Naive thymus-derived CD8-positive, alpha-beta T cell (primary cell): ENCODE results near the gene AMN. TPM values are rescaled to one million over a fixed set of nuclear protein-coding genes. Genes with fewer than 3 reads are reported as not detected.

Source experiments
- ATAC-seq, 2 donors: fragments of 150-1000 bp; cut with Tn5 transposase in 1 of 2; sonication (Bioruptor Pico), chemical (Tn5 transposase) in 1 of 2; 1 replicate in 1 of 2; 2 replicates in 1 of 2; pipeline ENCODE4 v1.10.0; 2021; ENCODE audit warnings: mild to moderate bottlenecking in 2 of 2, moderate library complexity in 2 of 2
- POLR2A ChIA-PET: fragments of 350-600 bp; sonication (Branson Sonifier 250); formaldehyde crosslinking; loops from one replicate; lab custom pipeline; 2021; ENCODE audit warnings: antibody characterized with exemption; lab: Charles Lee
- DNase-seq, 10 donors: peaks; one replicate each; pipeline versions ENCODE4 v3.0.0 to v3.0.0-alpha.2; 2020 to 2022
- H3K27ac Mint-ChIP-seq, 10 donors: one replicate each; pipeline ENCODE4 v1.8.0; 2020 to 2022; ENCODE audit warnings: mild to moderate bottlenecking in 10 of 10, mixed read lengths in 10 of 10, moderate library complexity in 4 of 10, inconsistent platforms in 1 of 10
- H3K27me3 Mint-ChIP-seq, 5 donors: one replicate each; pipeline ENCODE4 v1.8.0; 2021 to 2022; ENCODE audit warnings: mixed read lengths in 5 of 5
- H3K36me3 Mint-ChIP-seq, 3 donors: one replicate each; pipeline ENCODE4 v1.8.0; 2020 to 2022; ENCODE audit warnings: mixed read lengths in 3 of 3, mild to moderate bottlenecking in 2 of 3, inconsistent platforms in 1 of 3
- H3K4me1 Mint-ChIP-seq, 4 donors: one replicate each; pipeline ENCODE4 v1.8.0; 2021 to 2022; ENCODE audit warnings: mixed read lengths in 4 of 4
- H3K4me3 Mint-ChIP-seq, 10 donors: one replicate each; pipeline ENCODE4 v1.8.0; 2020 to 2022; ENCODE audit warnings: mild to moderate bottlenecking in 10 of 10, mixed read lengths in 10 of 10, moderate library complexity in 6 of 10, inconsistent platforms in 1 of 10
- H3K9me3 Mint-ChIP-seq, 9 donors: one replicate each; pipeline ENCODE4 v1.8.0; 2020 to 2022; ENCODE audit warnings: mixed read lengths in 9 of 9, mild to moderate bottlenecking in 3 of 9, inconsistent platforms in 1 of 9, moderate library complexity in 1 of 9
- polyA plus RNA-seq, 3 donors: library from polyadenylated mRNA; unstranded; fragments of 300-500 nt; fragmentation: Illumina TruSeq; gene quantifications; one replicate each; pipeline ENCODE4 v1.2.3, GENCODE V29; 2021
- total RNA-seq, 8 experiments: library from RNA in 2 of 8; stranded (reverse) in 2 of 8; gene quantifications; one replicate each; pipeline ENCODE4 v1.2.3 and lab custom pipeline; 2021 to 2026

The AMN gene
- total and polyA plus RNA-seq, 5 experiments from 2014 or later: 2.3 to 20.8 (median 5.6) TPM

DNA sequence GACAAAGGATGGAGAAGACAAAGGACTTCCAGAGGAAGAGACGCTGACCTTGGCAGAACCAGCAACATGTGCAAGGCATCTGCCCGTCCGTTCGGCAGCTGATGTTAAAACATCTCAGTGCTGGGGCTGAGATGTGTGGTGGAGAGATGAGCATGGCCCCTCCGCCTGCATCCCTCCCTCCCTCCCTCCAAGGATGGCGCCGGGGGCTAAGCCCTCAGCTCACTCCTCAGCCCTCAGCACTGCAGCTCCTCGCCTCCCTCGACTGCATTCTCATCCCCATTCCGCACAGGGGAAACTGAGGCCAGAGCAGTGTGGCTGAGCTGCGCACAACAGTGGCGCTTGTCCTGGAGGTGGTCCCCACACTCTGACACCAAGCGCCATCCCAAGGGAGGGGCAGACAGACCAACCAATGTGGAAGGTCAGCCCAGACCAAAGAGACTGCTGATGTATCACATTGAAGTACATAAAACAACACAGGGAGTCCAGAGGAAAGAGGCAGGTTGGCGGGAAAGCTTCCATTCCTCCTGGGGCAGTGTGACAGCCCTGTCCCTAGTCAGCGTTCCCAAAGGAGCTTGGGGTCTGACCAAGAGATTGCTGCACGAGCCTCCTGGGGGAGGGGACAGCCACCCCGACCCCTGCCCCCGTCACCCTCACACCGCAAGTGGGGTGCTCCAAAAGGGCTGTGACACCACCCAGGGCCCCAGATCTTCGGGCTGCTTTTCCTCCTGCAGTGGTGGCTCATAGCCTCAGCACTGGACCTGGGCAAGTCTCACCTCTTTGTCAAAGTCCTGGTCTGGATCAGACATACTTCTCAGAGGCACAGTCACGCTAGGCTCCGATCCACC, 15.1 kb downstream of the AMN start:
- POLR2A ChIA-PET: no interaction called here
- H3K27me3 Mint-ChIP-seq: no peaks in the 10 kb centered on the region
- H3K4me1 Mint-ChIP-seq: peaks cover 0 to 2% (median 0%) of the 10 kb centered on the region in 4 donors
- no peaks in the 10 kb centered on the region for H3K36me3 Mint-ChIP-seq
- no peak overlapping the region for H3K4me3 Mint-ChIP-seq
- DNase-seq: no peak
- ATAC-seq: no peak
- H3K27ac Mint-ChIP-seq: peak overlapping the region in 1 of 10 donors; percentile 4
- H3K9me3 Mint-ChIP-seq: no peaks in the 10 kb centered on the region

DNA sequence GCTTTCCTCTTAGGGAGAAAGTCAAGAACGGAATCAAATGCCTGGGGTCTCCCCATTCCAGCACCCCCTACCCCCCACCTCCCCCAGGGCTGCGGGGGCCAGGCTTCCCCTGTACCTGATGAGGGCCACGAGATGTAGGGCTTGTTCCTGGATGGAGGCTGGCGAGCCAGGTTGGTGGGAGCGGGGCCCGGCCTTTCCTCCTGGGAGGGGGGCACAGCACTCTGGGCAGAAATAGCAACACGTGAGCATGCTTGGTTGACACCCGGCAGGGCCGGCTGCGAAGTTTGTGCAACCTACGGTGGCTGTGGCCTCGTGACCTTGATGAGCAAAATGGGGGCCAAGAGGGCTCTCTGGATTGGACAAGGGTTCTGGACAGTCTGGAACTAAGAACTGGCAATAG, 15.7 kb downstream of the AMN start:
- Mint-ChIP-seq H3K36me3 (no peaks in the 10 kb centered on the region), H3K4me1 (peaks cover 0 to 2% (median 0%) of the 10 kb centered on the region in 4 donors), H3K4me3 (no peak overlapping the region), H3K9me3 (no peaks in the 10 kb centered on the region), H3K27ac (no peak overlapping the region), H3K27me3 (no peaks in the 10 kb centered on the region)
- POLR2A ChIA-PET: no interaction called here
- DNase-seq (no peak), ATAC-seq (no peak)

DNA sequence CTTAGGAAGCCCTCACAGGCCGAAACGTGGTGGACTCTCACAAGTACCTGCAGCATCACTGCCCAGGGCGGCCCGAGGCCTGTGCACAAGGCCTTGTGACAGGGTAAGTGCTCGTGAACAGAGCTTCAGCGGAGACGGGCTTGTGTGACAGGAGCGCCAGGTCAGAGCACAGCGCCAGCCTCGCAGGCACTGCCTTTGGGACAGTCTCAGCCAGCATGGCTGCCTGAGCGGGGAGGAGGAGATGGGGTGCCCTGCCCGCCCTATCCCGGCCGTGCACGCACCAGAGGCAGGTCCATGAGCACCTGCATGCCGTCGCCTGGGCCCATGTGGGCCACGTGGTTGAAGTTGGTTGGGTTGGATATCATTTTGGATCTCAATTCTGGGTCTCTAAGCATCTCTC, 16.9 kb downstream of the AMN start:
- H3K4me1 Mint-ChIP-seq: peaks cover 0 to 2% (median 0%) of the 10 kb centered on the region in 4 donors
- H3K4me3 Mint-ChIP-seq: no peak overlapping the region
- no peaks in the 10 kb centered on the region for H3K27me3 Mint-ChIP-seq
- no peaks in the 10 kb centered on the region for H3K9me3 Mint-ChIP-seq
- DNase-seq: no peak
- H3K36me3 Mint-ChIP-seq: no peaks in the 10 kb centered on the region
- H3K27ac Mint-ChIP-seq: no peak overlapping the region
- POLR2A ChIA-PET: no interaction called here
- ATAC-seq: no peak

DNA sequence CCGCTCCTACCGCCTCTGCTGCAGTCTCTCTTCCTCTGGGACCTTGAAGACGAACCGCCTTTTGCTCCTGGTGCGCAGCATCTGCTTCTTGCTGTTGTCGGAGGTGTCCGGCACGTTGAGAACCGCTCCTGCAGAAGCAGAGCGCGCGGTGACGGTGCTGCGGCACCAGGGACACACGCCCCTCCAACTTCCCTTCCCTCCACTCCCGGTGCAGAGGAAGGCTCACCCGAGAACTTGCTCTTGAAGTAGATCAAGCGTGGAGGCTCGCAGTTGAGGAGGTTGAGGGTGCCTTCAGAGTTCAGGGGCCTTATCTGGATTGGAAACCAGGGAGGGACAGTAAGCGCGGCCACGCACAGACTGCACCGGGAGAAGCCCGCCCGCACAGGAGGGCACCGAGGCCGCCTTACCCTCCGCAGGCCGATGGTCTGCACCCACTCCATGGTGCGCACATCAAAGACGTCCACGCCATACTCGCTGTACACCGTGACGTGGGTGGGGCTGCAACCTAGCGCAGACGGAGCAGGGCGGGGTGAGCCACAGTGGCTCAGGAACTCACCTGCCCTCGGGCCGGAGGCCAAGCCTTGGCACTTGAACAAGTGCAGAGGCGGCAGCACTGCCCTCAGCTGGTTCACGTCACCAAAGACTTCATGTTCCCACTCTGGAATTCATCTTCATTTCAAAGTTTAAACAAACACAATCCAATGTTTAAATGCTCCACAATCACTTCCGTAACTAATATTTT, 17.5 kb downstream of the AMN start:
- POLR2A ChIA-PET: no interaction called here
- no peaks in the 10 kb centered on the region for H3K9me3 Mint-ChIP-seq
- ATAC-seq (no peak), DNase-seq (no peak)
- H3K4me3 Mint-ChIP-seq: no peak overlapping the region
- peaks cover 0 to 2% (median 0%) of the 10 kb centered on the region in 4 donors for H3K4me1 Mint-ChIP-seq
- no peaks in the 10 kb centered on the region for H3K36me3 Mint-ChIP-seq
- no peaks in the 10 kb centered on the region for H3K27me3 Mint-ChIP-seq
- H3K27ac Mint-ChIP-seq: no peak overlapping the region

DNA sequence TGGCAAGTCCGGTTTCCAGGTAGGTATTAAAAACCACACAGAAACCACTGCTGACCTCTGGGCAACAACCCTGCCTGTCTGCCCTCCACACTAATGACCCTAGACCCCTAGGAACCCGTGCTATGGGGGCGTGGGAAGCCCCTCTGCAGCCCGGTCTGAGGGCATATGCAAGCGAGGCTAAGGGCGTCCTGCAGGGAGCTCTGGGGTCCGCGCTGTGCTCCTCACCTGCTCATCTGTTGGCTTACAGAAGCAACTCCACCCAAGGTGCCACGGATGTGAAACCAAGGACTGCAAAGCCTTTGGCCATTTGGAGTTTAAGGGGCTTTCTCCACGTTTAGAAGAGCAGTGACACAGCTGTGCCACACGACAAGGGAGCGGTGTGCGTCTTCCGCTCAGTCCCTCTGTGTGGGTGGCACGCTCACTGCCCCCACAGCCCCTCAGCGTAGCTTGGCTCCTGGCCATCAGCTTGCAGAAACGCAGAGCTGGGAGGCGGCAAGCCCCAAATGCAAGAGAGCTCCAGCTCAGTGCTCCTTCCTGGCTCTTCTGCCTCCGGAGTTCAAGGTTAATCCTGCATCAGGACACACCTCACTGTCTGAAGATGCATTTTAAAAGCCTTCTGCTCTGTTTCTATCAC, 18.4 kb downstream of the AMN start:
- POLR2A ChIA-PET: interaction anchor here (0.7 kb wide), 1 partner anchor 10 kb away, joined by 4 read pairs; no protein-coding TSS in a partner anchor
- Mint-ChIP-seq H3K4me3 (no peak overlapping the region), H3K36me3 (no peaks in the 10 kb centered on the region), H3K27me3 (no peaks in the 10 kb centered on the region), H3K4me1 (peaks cover 0 to 3% (median 0%) of the 10 kb centered on the region in 4 donors), H3K9me3 (no peaks in the 10 kb centered on the region), H3K27ac (peak overlapping the region in 1 of 10 donors; percentile 34)
- DNase-seq (no peak), ATAC-seq (no peak)

DNA sequence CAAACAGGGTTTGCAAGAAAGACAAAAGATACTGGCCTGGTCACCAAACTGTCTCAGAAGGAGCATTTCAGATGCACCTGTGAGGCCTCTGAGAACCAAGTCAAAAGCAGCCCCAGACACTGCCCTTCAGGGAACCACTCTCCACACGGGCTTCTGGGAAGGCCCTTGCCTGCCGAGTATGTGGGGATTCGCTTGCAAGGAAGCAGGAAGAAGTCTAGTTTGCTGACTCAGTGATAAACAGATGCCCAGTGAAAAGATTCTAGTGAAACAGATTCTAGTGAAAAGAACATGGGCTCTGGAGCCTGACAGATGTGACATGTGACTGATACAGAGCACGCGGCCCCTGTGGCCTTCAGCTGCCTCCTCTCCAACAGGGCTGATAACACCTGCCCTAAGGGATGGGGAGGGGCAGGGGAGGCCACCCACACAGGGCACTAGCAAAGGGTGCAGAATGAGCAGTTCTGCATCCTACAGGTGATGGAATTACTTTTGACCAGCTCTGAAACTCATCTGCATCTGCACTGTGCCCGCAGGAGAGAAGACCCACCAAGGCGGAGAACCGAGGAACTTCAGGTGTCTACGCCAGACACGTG, 19.1 kb downstream of the AMN start:
- DNase-seq (no peak), ATAC-seq (no peak)
- peaks cover 0 to 4% (median 2%) of the 10 kb centered on the region in 4 donors for H3K4me1 Mint-ChIP-seq
- no peaks in the 10 kb centered on the region for H3K36me3 Mint-ChIP-seq
- POLR2A ChIA-PET: interaction anchor here (0.7 kb wide), 1 partner anchor 10 kb away, joined by 4 read pairs; no protein-coding TSS in a partner anchor
- no peaks in the 10 kb centered on the region for H3K27me3 Mint-ChIP-seq
- H3K4me3 Mint-ChIP-seq: no peak overlapping the region
- H3K27ac Mint-ChIP-seq: peak overlapping the region in 1 of 10 donors; percentile 34
- H3K9me3 Mint-ChIP-seq: no peaks in the 10 kb centered on the region

DNA sequence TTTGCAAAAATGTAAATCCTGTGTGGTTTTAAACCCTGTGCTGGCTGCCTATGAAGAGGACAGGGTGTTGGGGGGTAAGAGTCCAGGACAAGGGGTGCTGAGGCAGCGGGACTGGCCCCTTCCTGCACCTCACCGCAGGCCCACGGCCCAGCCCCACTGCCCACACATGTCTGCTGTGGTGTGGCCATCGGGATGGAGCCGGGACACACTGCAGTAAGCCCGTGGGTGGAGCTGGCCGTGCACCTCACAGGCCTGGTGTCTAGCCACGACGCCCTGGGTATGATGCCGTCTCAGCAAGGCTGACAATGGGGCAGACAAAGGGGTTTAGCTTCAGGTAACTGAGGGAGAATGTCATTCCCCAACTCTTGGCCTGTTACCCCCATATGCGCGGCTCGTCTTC, 19.6 kb downstream of the AMN start:
- Mint-ChIP-seq H3K36me3 (no peaks in the 10 kb centered on the region), H3K4me3 (no peak overlapping the region), H3K27me3 (no peaks in the 10 kb centered on the region), H3K27ac (no peak overlapping the region), H3K4me1 (peaks cover 2 to 8% (median 6%) of the 10 kb centered on the region in 4 donors), H3K9me3 (no peaks in the 10 kb centered on the region)
- DNase-seq: no peak
- ATAC-seq: no peak
- POLR2A ChIA-PET: no interaction called here

DNA sequence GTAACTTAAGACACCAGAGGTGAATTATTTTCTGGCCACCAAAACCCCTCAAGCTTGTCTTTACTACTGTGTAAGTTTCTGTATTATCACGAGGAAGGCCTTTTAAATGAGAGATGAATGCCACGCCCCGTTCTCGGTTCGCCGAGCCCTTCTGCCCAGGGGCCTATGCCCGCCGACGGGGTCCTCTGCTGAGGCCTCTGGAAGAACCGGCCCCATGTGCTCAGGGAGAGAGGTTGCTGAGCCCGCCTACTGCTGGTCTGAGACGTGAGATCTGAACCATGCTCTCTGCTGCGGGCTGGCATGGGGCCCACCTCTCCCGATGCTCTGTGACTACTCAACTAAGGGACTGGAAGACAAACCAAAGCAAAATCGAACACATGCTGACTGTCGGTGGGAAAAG, 21.0 kb downstream of the AMN start:
- Mint-ChIP-seq H3K27ac (no peak overlapping the region), H3K4me1 (peaks cover 5 to 17% (median 13%) of the 10 kb centered on the region in 4 donors), H3K4me3 (no peak overlapping the region), H3K36me3 (no peaks in the 10 kb centered on the region), H3K27me3 (no peaks in the 10 kb centered on the region), H3K9me3 (no peaks in the 10 kb centered on the region)
- no peak for ATAC-seq
- POLR2A ChIA-PET: interaction anchor here (1.6 kb wide), 1 partner anchor 13 kb away, joined by 3 read pairs; no protein-coding TSS in a partner anchor
- no peak for DNase-seq

DNA sequence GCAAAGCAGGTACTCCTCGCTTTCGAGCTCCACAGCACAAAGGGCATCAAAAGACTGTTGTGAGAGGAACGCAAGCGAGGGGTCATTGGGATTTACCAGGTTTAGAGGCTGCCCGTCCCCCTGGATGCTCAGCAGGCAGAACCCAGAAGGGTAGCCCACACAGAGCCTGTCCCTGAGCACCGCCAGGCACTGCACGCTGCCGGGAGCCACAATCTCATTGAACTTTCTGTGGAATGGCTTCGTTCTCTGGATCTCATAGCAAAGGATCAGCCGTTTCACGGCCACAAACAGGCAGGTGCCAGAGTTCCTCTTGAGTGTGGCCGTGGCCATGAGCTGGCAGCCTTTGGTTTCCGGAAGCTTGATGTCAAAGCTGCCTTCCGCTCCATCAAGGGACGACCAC, 21.5 kb downstream of the AMN start:
- no peak overlapping the region for H3K4me3 Mint-ChIP-seq
- no peak overlapping the region for H3K27ac Mint-ChIP-seq

DNA sequence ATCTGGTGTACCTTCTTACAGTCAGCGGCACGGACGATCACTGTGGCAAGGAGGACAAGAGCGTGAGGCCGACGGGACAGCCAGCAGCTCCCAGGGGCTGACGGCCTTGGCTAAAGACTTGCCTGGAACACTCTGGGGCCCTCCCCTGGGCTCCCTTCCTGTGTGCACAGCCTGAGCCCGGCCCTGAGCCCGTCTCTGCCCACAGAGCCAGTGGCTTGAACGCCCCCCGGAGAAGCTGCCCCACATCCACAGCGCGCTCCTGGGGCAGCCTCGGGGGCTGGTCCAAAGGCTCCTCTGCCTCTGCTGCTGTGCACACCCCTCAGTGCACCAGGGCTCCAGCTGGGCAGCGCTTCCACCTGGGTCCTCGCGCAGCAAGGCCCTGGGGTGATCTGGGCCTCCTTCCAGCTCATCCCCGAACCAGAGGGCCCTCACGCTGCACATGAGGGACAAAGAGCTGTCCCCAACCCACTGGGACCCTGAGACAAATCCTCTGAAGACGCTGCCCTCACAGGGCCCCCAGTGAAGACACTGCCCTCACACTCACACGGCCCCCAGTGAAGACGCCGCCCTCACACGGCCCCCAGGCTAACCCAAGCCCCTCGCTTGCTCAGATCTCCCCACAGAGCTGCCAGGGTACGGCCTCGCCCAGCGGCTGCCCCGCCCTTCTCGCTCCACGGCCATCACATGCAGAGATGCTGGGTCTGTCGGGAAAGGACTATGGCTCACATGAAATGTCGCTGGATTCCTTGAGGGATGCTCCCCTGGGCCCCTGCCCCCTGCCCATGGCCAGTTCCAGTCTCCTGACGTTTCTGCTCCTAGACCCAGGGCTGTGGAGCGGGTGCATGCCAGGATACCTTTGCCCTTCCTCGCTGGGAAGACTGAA, 22.2 kb downstream of the AMN start:
- POLR2A ChIA-PET: interaction anchor here (1.0 to 1.6 kb wide), 2 partner anchors 14 to 15 kb away, joined by 3 read pairs; no protein-coding TSS in a partner anchor
- H3K4me3 Mint-ChIP-seq: no peak overlapping the region
- peaks cover 15 to 28% (median 24%) of the 10 kb centered on the region in 4 donors for H3K4me1 Mint-ChIP-seq
- no peaks in the 10 kb centered on the region for H3K36me3 Mint-ChIP-seq
- peak overlapping the region in 1 of 10 donors; percentile 14 for H3K27ac Mint-ChIP-seq
- H3K27me3 Mint-ChIP-seq: no peaks in the 10 kb centered on the region
- no peak for DNase-seq
- no peak for ATAC-seq
- no peaks in the 10 kb centered on the region for H3K9me3 Mint-ChIP-seq

More for the DNA sequence above, 21.5 kb downstream of the AMN start:
- no peaks in the 10 kb centered on the region for H3K36me3 Mint-ChIP-seq
- POLR2A ChIA-PET: interaction anchor here (1.6 kb wide), 1 partner anchor 14 kb away, joined by 3 read pairs; no protein-coding TSS in a partner anchor
- peaks cover 8 to 21% (median 17%) of the 10 kb centered on the region in 4 donors for H3K4me1 Mint-ChIP-seq
- no peaks in the 10 kb centered on the region for H3K27me3 Mint-ChIP-seq
- ATAC-seq (no peak), DNase-seq (no peak)
- H3K9me3 Mint-ChIP-seq: no peaks in the 10 kb centered on the region

DNA sequence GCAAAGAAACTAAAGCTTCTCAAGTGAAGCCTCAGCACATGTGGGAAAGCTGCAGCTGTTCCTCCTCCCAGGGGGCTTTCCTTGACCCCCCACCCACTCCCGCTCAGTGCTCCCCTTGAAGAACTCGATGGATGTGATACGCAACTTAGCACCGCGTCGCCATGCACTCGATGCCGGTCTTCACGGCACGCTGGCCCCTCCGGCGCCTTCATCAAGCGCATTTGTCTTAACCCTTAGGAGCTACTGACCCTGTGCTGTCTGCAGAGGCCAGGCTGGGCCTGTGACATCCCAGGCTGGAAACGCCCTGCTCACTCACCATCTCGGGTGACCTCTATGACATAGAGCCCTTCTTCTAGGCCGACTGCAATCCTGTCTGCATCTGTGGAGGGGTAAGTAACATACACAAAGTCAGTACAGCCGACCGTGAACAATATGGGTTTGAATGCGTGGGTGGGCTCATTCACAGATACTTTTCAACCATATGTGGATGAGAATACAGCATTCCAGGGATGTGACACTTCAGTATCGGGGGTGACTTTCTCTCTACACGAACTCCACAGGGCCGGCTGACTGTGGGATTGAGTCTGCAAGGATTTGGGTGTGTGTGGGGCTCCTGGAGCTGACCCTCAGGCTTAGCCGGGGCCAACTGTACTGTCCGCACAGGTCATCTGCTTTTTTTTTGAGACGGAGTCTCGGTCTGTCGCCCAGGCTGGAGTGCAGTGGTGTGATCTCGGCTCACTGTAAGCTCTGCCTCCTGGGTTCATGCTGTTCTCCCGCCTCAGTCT, 23.1 kb downstream of the AMN start:
- ATAC-seq (no peak), DNase-seq (no peak)
- no peaks in the 10 kb centered on the region for H3K27me3 Mint-ChIP-seq
- H3K9me3 Mint-ChIP-seq: no peaks in the 10 kb centered on the region
- peak overlapping the region in 2 of 10 donors; percentile 14 to 20 for H3K27ac Mint-ChIP-seq
- H3K4me1 Mint-ChIP-seq: peaks cover 15 to 32% (median 26%) of the 10 kb centered on the region in 4 donors
- POLR2A ChIA-PET: interaction anchor here (1.0 to 1.1 kb wide), 2 partner anchors 16 to 17 kb away, joined by 3 to 7 read pairs; no protein-coding TSS in a partner anchor
- no peak overlapping the region for H3K4me3 Mint-ChIP-seq
- no peaks in the 10 kb centered on the region for H3K36me3 Mint-ChIP-seq
